Stimulated activated CD4-positive, alpha-beta T cell treated with anti-CD3 and anti-CD28 coated beads, Interleukin-15, amount 100 ng/mL, for 24 hours (primary cell): Measurements from ENCODE around the gene ADORA1.
A peak's percentile ranks its signal among the peaks of the same experiment; 100 is the strongest.

Experiments
- DNase-seq: peaks from one replicate; pipeline ENCODE4 v3.0.0-alpha.2; 2020

ADORA1 gene

DNA sequence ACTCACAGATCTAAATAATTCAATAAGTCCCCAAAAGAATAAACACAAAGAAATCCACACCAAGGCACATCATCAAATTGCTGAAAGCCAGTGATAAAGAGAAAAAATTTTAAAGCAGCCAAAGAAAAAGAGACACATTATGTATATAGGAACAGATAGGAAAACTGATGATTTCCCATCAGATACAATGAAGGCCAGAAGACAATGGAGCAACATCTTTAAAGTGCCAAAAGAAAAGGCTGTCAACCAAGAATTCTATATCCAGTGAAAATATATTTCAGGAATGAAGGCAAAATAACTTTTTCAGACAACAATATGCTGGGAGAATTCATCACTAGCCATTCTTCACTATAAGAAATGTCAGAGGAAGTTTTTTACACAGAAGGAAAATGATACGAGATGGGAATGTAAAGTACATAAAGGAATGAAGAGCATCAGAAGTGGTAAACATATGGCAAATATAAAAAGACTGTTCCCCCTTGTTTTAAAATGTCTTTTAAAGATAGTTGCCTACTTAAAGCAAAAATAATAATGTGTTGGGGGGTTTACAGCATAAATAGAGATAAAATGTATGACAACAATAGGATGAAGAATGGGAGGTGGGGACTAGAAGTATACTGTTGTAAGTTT is 32.4 kb upstream of the ADORA1 start:
- no peak for DNase-seq

DNA sequence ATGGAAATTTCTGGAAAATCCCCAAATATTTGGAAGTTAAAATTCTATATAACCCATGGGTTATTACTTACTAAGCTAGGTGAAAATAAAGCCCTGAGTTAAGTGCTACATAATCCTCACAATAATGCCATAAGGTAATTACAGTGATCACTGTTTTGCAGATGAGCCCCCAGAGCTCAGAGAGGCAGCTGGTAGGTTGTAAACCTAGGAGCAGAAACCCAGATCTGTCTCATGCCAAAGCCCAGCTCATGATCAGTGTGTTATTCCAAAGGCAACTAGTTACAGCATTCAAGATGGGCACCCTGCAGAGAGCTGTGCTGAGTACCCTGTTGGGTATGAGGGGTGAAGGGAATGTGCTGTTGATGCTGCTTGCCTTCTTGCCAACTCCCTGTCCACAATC is 31.0 kb upstream of the ADORA1 start:
- no peak for DNase-seq

- no peak for DNase-seq
Measured at GRCh38 chr1:203097001-203097400, 30.5 kb upstream of the ADORA1 start.

GRCh38 chr1:203098445-203098844 is 29.1 kb upstream of the ADORA1 start:
- no peak for DNase-seq

DNA sequence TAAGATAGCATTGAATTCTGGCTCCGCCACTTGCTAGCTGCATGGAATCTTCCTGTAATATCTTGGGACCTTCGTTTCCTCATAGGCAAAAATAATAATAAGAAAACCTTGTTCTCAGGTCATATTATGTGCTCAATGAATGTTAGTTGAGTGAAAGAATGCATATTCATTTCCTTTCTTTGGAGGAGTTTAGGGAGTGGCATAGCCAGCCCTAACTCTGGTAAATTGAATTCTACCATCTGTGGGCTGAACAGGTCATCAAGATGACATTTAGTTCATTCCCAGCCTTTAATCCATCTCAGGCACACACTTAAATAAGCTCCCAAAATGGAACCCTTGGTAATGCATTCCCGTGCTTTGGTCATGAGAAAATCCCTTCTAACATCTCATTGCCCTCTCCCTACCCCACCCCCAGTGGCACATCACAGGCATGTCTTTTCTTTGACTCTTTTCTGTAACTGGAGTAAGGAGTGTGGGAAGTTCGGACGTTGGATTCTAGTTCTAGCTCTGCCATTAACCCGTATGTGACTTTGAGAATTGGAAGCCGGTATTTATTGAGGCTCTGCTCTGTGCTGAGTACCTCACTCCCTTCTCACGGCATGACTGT is 28.5 kb upstream of the ADORA1 start:
- no peak for DNase-seq

DNA sequence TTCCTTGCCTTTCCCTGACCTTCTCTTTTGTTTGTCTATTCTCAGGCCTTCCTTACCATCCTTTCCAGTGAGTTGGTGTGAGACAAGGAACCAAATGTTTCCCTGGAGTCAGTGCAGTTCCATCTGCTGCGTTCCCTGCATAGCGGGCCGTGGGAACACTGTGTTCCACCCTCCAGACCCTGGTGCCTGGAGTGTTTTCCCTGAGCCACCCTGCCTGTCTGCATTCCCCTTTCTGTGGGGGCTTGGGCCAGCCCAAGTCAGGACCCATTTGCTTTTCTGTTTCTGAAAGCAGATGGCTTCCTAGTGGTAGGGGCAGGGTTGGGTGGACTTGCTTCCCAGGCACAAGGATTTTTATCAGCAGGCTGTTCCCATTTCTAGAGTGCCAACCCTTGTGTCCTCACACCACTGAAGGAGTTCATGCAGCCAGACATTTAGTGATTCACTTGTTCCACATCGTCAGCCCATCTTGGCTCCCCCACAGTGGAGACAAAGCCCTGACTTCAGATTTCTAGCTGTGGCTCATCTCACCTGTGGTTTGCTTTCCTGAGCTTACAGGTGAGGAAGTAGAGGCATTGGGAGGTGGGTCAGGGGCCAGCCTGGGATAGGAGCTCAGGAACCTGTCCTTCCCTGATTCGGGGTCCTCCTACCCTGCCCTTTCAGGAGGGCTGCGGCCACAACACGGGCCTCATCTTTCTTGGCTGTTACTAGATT is 27.6 kb upstream of the ADORA1 start:
- DNase-seq: no peak

DNA sequence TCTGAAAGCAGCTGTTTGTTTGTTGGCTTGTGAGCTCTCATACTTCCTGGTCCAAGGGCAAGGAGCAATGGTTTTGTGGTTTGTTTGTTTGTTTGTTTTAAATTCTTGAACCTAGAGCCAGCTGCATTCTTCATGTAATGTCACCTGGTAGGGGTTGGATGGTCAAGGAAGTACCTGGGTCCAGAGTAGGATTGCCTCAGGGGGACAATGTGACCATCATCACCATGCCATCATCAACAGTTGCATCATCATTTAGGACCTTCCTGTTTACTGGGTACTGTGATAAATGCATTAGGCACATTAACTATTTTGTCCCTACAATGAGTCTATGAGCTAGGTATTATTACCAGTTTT is 27.0 kb upstream of the ADORA1 start:
- no peak for DNase-seq

DNA sequence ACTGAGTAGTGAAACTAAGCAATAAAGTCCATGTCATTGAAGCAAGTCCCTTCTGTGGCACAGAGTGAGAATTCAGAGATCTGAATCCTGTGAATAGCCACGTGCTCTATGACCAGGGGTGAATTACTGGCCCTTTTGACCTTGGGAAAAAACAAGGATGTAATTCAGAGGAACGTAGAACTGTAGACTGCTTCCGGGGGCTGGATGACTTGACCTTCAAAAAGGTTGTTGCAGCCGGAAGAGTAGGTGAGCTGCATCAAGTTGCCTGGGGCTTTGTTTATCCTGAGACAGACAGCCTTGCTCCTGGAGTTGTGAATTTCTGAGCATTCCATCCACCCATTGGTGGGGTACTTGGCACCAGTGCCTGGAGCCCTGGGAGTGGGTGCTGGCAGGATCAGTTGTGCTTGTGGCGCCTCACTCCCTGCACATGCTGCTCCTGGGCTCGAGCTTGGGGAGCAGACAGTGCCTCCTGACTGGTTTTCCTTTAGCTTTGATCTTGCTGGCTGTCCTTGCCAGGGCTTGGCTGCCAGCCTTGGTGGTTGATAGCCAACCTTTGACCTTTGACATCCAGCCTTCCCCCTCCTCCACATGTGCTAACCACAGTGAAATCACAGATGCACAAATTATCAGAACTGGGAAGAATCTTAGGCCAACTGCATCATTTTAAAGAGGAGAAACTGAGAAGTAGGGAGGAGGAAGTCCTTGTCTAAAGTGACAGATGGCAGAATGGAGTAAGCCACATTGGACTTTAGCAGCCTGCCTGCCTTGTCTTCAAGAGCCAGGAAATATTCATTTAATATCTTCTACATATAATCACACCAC is 25.5 kb upstream of the ADORA1 start:
- DNase-seq: no peak

GRCh38 chr1:203103216-203103615 is 24.3 kb upstream of the ADORA1 start:
- no peak for DNase-seq

DNA sequence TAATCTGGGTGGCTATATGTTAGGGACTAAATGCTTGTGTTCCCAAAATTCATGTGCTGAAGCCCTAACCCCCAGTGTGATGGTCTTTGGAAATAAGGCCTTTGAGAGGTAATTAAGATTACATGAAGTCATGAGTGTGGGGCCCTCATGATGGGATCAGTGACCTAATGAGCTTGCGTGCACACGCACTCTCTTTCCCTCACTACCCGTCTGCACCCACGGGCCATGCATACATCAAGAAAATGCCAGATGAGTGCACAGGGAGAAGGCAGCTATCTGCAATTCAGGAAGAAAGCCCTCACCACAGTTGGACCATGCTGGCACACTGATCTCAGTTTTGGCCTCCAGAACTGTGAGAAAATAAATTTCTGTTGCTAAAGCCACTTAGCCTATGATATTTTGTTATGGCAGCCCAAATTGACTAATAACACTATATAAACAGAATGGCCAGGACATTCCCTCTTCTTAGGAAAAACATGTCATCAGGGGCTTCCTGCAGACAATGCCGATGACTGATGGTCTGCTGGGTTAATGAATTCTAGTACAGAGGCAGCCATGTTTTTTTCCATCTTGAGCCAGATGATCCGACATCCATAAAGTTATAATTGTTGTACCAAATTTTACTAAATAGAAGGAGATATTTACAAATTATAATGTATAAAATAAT is 23.6 kb upstream of the ADORA1 start:
- no peak for DNase-seq

DNA sequence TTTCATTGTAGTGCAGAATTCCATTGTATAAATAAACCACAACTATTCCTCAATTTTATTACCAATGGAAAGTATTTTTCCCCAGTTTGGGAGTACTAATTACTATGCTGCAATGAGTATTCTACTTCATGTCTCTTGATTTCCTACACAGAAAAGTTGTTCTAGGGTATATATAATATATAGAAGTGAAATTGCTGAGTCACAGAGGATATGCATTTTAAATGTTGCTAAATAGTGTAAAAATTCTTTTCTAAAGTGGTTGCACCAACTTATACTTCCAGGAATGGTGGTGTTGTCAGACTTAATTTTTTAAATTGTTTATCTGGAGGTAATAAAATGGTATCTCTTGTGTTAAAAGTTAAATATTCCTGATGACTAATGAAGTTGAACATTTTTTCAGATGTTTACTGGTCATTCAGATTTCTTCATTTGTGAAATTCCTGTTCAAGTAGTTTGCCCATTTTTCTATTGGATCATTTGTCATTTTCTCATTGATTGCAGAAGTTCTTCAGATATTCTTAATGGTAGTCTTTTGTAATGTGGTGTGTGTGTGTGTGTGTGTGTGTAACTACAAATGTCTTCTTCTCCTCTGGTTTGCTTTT is 22.6 kb upstream of the ADORA1 start:
- no peak for DNase-seq

GRCh38 chr1:203112475-203112874 is 15.1 kb upstream of the ADORA1 start:
- DNase-seq: no peak

DNA sequence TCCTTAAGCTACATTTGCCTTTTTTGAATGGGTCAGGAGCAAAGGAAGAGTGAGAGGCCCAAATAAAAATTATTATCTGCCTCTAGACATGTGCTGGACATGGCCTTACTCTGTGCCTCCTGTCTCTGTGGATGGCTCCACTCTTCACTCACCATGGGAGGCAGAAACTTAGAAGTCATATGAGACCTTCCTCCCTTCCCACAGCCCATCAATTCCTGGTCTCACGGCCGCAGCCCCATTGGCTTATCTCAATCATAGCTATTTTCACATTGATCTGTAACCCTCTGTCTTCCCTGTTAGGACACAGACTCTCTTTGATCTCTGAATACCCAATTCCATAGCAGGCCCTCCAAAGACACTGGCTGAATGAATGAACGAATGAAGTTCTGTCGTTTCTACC is 14.2 kb upstream of the ADORA1 start:
- no peak for DNase-seq

DNA sequence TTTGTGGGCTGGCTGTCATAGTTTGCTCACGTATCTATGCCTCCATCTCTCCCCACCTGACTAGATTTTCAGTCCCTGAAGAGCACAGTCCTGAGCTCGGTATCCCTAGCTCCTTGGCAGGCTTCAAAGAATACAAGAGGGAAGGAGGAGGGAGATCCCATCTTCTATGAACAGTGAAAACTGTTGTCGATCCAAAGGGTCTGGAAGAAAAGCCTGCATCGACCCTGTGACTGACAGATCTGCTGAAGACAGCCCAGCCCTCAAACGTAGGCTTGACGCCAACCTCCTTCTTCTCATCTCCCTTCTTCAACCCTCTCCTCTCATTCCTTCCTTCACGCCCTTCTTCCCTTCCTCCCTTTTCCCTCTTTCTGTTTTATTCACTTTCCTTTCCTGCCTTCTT is 13.3 kb upstream of the ADORA1 start:
- no peak for DNase-seq

GRCh38 chr1:203116091-203116820 is 11.3 kb upstream of the ADORA1 start:
- no peak for DNase-seq

GRCh38 chr1:203117611-203118575 is 9.6 kb upstream of the ADORA1 start:
- peak; percentile 65 for DNase-seq

DNA sequence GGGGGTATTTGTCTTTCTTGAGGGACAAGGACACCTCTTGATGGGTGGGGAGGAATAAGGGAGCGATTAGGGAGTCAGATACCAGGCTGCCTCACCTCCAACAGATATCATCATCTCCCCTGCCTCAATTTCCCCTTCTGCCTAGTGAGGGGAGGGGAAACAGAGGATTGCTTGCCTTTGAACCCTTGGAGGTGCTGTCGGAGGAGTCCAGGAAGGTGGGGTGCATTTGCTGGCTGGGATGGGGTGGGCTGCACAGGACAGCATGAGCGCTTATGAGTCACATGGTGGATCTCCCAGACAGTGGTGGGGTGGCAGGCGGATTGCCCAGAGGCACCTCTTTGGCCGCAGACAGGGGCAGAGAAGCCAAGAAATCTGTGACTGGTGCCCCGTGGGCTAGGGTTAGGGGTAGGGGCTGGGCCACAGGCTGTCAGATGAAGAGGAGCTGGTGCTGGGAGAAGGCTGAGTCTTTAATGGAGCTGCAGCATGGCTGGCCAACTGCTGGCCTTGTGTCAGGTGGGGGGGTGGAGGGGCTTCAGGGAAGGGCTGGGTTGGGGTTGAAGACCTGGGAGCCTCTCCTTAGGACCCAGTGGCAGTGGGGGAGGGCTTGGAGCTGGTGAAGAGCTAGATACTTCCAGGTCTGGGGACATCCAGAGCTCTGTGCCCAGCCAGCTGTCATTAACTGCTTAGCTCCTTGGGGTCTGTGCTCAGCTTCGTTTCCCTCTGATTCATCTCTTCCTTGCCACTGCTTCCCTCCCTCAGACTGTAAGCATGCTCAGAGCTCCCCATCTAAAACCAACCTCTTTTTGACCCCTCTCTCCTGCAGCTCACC is 7.0 kb upstream of the ADORA1 start:
- DNase-seq: no peak

- DNase-seq: no peak
Measured at GRCh38 chr1:203121186-203122015, 6.1 kb upstream of the ADORA1 start.

- DNase-seq: no peak
Measured at GRCh38 chr1:203122159-203122558, 5.4 kb upstream of the ADORA1 start.
